Body of pancreas (tissue), 4 donors: ENCODE results near the gene DOC2B. TPM values are rescaled to one million over a fixed set of nuclear protein-coding genes. Genes with fewer than 3 reads are reported as not detected.

Experiments
- ATAC-seq: fragments of 150-250 bp; one replicate; pipeline ENCODE4 v1.9.1; 2016
- DNase-seq, 4 donors: peaks; one replicate each; pipeline ENCODE4 v3.0.0-alpha.2; 2019
- H3K27ac ChIP-seq, 4 donors: fragments of 200-600 bp; sonication (generic); 1 replicate in 3 of 4; 2 replicates in 1 of 4; pipeline versions ENCODE4 v1.5.1 to v1.6.1; 2016 to 2019; ENCODE audit warnings: mild to moderate bottlenecking in 1 of 4, mixed read lengths in 1 of 4, moderate library complexity in 1 of 4
- H3K27me3 ChIP-seq, 2 donors: fragments of 200-600 bp; sonication (generic); one replicate each; pipeline ENCODE4 v1.6.0; 2016; ENCODE audit warnings: mild to moderate bottlenecking in 1 of 2
- H3K36me3 ChIP-seq, 2 donors: fragments of 200-600 bp; sonication (generic); replicated peaks in 1 of 2; 2 replicates each; pipeline ENCODE4 v1.5.1; 2016; ENCODE audit warnings: low read depth in 2 of 2; ENCODE audit not compliant: insufficient read depth in 1 of 2
- H3K4me1 ChIP-seq: fragments of 200-600 bp; sonication (generic); one replicate; pipeline ENCODE4 v1.6.0; 2016
- H3K4me3 ChIP-seq, 2 donors: fragments of 200-600 bp; sonication (generic); 1 replicate in 1 of 2; 2 replicates in 1 of 2; pipeline ENCODE4 v1.5.1; 2016 to 2019
- H3K9me3 ChIP-seq, 3 donors: fragments of 200-600 bp; sonication (generic); 1 replicate in 2 of 3; 2 replicates in 1 of 3; pipeline ENCODE4 v1.5.1; 2016
- POLR2A ChIP-seq, 3 donors: fragments of 450-650 bp; IDR thresholded peaks; one replicate each; pipeline ENCODE4 v1.6.1; 2016; ENCODE audit warnings: antibody characterized with exemption in 3 of 3, mild to moderate bottlenecking in 2 of 3
- WGBS, 2 donors: methylation state at CpG; one replicate each; pipeline ENCODE4 v1.1.5; 2017; 5-methylcytosine and 5-hydroxymethylcytosine counted together
- intact Hi-C: fragments of 100-400 bp; cut with DNase I; formaldehyde crosslinking; loops from one replicate; pipeline ENCODE4 v1.15.1; 2023
- total RNA-seq, 2 donors: library from RNA; depleted of rRNA; stranded (reverse); fragments of >200 nt; gene quantifications; one replicate each; pipeline ENCODE4 v1.1.0, GENCODE V29; 2016
- TF ChIP-seq, protein P1 (sequence below), 7 experiments: fragments of 450-650 bp in 4 of 7; fragments of 200-600 bp in 3 of 7; sonication (generic) in 3 of 7; IDR thresholded peaks; one replicate each; pipeline ENCODE4 v1.5.1; 2016 to 2019; ENCODE audit warnings: antibody characterized with exemption in 7 of 7

Gene DOC2B
- total RNA-seq, 2 donors from 2014 or later: 20.0 to 22.4 TPM

DNA sequence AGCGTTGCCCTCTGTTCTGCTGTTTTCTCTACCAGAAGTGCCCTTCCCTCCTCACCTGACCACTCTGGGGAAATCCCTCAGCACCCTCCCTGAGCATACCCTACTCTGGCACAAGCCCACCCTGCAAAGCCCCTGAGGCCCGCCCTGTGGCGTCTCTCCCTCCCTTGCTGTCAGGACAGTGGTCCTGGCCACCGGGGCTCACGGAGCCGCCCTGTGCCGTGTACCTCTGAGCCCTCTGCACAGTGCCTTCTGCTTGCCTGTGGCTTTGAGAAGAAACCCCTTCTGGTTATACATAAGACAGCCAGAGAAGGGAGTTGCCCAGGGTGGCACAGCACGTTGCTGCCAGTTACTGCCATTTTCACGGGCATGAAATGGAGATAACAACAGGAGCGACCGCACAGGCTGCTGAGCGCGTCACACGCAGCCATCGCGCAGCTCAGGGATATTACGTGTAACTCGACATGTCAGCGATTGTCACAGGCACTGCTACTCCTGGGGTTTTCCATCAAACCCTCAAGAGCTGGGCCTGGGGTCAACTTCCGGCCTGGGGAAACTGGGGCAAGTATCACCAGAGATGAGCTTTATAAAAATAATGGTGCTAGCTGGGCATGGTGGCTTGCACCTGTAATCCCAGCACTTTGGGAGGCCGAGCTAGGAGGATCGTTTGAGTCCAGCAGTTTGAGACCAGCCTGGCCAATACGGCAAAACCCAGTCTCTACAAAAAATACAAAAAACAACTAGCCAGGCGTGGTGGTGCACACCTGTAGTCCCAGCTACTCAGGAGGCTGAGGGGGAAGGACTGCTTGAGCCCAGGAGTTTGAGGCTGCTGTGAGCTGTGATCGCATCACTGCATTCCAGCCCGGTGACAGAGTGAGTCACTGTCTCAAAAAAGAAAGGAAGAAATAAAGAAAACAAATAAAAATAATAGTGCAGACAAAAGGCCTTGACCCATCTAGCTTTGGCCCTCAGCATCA is 29.3 kb downstream of the DOC2B start:
- WGBS, 2 donors: 85 to 88% methylated on average over 21 to 26 of the region's 26 CpGs

DNA sequence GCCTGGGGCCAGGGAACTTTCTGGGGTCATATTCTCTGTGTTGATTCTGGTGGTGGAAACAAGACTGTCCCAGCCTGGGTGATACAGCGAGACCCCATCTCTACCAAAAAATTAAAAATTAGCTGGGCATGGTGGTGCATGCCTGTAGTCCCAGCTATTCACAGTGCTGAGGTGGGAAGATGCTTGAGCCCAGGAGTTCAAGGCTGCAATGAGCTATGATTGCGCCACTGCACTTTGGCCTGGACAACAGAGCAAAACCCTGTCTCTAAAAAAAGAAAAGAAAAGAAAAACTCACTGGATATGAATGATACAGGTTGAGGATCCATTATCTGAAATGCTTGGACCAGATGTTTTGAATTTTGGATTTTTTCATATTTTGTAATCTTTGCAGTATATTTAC is 30.4 kb downstream of the DOC2B start:
- intact Hi-C loops: no loop called here
- Histone ChIP-seq H3K27ac (no peak overlapping the region), H3K4me1 (no peaks in the 10 kb centered on the region), H3K4me3 (no peak overlapping the region), H3K36me3 (no peaks in the 10 kb centered on the region), H3K9me3 (no peaks in the 10 kb centered on the region), H3K27me3 (no peaks in the 10 kb centered on the region)
- ATAC-seq (no peak), DNase-seq (no peak)
- 94 to 95% methylated on average over 2 of the region's 2 CpGs for WGBS, 2 donors
- TF ChIP-seq, protein P1, sequence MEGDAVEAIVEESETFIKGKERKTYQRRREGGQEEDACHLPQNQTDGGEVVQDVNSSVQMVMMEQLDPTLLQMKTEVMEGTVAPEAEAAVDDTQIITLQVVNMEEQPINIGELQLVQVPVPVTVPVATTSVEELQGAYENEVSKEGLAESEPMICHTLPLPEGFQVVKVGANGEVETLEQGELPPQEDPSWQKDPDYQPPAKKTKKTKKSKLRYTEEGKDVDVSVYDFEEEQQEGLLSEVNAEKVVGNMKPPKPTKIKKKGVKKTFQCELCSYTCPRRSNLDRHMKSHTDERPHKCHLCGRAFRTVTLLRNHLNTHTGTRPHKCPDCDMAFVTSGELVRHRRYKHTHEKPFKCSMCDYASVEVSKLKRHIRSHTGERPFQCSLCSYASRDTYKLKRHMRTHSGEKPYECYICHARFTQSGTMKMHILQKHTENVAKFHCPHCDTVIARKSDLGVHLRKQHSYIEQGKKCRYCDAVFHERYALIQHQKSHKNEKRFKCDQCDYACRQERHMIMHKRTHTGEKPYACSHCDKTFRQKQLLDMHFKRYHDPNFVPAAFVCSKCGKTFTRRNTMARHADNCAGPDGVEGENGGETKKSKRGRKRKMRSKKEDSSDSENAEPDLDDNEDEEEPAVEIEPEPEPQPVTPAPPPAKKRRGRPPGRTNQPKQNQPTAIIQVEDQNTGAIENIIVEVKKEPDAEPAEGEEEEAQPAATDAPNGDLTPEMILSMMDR (IDR thresholded peaks at IDR 0.05): no peak
- TF ChIP-seq POLR2A (IDR thresholded peaks at IDR 0.05): no peak

More for the DNA sequence above, 29.3 kb downstream of the DOC2B start:
- Histone ChIP-seq H3K4me1 (no peaks in the 10 kb centered on the region), H3K27ac (no peak overlapping the region), H3K36me3 (no peaks in the 10 kb centered on the region), H3K9me3 (no peaks in the 10 kb centered on the region), H3K27me3 (no peaks in the 10 kb centered on the region), H3K4me3 (no peak overlapping the region)
- ATAC-seq (no peak), DNase-seq (no peak)
- TF ChIP-seq POLR2A (IDR thresholded peaks at IDR 0.05): no peak
- TF ChIP-seq, protein P1 (IDR thresholded peaks at IDR 0.05): no peak
- intact Hi-C loops: no loop called here

- intact Hi-C loops: loop anchor here (5.0 kb wide), 1 partner anchor 237 kb away; no protein-coding TSS in a partner anchor
- no peak for ATAC-seq
- peak in 2 of 4 donors; percentile 0 to 10 for DNase-seq
Observed at GRCh38 chr17:149897-150584, 31.4 kb downstream of the DOC2B start.

DNA sequence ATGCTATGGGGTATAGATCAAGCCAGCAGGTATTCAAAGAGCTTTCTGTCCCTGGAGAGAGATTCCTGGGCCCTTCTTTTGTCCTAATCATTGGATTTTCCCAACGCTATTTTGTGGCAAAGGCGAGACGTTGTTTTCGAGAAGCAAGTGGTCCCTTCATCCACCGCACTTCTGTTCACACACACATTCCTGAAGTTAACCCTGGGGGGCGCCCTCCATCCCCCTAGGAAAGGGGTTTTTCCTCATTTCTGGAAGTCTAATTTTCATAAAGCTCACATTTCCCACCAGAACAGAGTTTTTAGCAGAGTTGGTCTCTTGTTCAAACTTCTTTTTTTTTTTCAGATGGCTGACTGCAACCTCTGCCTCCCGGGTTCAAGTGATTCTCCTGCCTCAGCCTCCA is 32.2 kb downstream of the DOC2B start:
- TF ChIP-seq, protein P1 (IDR thresholded peaks at IDR 0.05): no peak
- no peak for TF ChIP-seq POLR2A (IDR thresholded peaks at IDR 0.05)
- Histone ChIP-seq H3K4me1 (peaks cover 2% of the 10 kb centered on the region), H3K4me3 (no peak overlapping the region), H3K9me3 (no peaks in the 10 kb centered on the region), H3K27me3 (no peaks in the 10 kb centered on the region), H3K36me3 (no peaks in the 10 kb centered on the region), H3K27ac (no peak overlapping the region)
- 91 to 93% methylated on average over 6 to 7 of the region's 7 CpGs for WGBS, 2 donors
- DNase-seq (peak in 1 of 4 donors; percentile 2), ATAC-seq (no peak)
- intact Hi-C loops: loop anchor here (5.0 kb wide), 1 partner anchor 238 kb away; no protein-coding TSS in a partner anchor

More at GRCh38 chr17:149897-150584, 31.4 kb downstream of the DOC2B start:
- 87 to 99% methylated on average over 8 to 9 of the region's 9 CpGs for WGBS, 2 donors
- H3K4me1 ChIP-seq: no peaks in the 10 kb centered on the region
- H3K4me3 ChIP-seq: no peak overlapping the region
- H3K9me3 ChIP-seq: no peaks in the 10 kb centered on the region
- H3K27ac ChIP-seq: no peak overlapping the region
- H3K36me3 ChIP-seq: no peaks in the 10 kb centered on the region
- TF ChIP-seq POLR2A (IDR thresholded peaks at IDR 0.05): no peak
- TF ChIP-seq, protein P1 (IDR thresholded peaks at IDR 0.05): no peak
- no peaks in the 10 kb centered on the region for H3K27me3 ChIP-seq
